ENCODE results near the gene PCDHGB2.

DNA sequence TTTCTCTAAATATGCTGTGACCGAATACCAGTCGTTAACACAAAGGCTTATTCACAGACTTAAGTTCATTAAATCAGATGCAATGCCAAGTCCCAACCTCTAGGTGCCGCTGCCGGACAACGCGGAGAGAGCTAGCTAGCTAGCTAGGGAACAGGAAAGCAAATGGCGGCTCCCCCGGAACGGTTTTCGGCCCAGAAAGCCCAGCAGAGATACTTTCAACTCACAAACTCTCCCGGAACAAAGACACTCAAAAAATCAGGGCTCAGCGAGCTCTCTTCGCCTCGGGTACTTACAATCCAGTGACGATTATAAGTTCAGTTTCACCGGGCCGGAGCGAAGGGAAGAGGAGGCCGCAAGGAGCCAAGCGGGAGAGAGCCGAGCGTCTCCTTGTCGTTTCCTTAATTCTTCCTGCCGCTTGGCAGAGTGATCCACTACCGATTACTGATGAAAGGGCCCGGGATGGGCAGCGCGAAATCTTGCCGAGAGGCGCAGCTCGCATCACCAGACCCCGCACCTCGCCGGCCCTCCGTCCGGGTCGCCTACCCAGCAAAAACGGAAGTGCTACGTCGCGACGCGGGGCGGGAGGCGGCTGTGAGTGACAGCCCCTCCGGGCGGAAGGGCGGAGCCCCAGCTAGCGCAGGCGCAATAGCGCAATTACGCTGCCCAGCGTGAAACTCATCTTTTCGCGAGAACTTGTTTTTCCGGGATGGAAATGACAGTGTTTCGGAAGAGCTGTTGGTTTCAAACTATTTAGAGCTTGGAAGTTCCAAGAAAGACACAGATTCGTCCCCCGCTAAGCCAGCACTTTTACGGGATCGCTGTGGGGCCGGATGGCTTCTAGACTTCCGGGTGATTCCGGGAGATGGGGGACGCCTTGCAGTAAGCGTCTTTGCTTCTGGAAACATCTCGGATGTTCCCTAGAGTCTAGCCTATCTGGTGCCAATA lies 39.3 kb upstream of the PCDHGB2 start, which contains the start of gene TAF7:
- TF ChIP-seq, protein P1, sequence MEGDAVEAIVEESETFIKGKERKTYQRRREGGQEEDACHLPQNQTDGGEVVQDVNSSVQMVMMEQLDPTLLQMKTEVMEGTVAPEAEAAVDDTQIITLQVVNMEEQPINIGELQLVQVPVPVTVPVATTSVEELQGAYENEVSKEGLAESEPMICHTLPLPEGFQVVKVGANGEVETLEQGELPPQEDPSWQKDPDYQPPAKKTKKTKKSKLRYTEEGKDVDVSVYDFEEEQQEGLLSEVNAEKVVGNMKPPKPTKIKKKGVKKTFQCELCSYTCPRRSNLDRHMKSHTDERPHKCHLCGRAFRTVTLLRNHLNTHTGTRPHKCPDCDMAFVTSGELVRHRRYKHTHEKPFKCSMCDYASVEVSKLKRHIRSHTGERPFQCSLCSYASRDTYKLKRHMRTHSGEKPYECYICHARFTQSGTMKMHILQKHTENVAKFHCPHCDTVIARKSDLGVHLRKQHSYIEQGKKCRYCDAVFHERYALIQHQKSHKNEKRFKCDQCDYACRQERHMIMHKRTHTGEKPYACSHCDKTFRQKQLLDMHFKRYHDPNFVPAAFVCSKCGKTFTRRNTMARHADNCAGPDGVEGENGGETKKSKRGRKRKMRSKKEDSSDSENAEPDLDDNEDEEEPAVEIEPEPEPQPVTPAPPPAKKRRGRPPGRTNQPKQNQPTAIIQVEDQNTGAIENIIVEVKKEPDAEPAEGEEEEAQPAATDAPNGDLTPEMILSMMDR (optimal IDR thresholded peaks at IDR 0.05 in 1 of 3, IDR thresholded peaks at IDR 0.05 in 1 of 3, conservative IDR thresholded peaks at IDR 0.05 in 1 of 3; ENCODE audit: extremely low read depth in 1 of 3, insufficient read depth in 2 of 3, low read length in 3 of 3), result peak; percentile 82 to 93 (median 87)
- no peak for TF ChIP-seq EZH2 (IDR thresholded peaks at IDR 0.05; ENCODE audit: low read length)
